HG02870 (cell line): ENCODE results near the gene MLLT11.

Experiments
- ATAC-seq: cut with Tn5 transposase; IDR thresholded peaks from one replicate; pipeline ENCODE4 v1.9.1; 2021; ENCODE audit warnings: mild to moderate bottlenecking, moderate library complexity; ENCODE audit not compliant: unreplicated experiment

MLLT11 gene

DNA sequence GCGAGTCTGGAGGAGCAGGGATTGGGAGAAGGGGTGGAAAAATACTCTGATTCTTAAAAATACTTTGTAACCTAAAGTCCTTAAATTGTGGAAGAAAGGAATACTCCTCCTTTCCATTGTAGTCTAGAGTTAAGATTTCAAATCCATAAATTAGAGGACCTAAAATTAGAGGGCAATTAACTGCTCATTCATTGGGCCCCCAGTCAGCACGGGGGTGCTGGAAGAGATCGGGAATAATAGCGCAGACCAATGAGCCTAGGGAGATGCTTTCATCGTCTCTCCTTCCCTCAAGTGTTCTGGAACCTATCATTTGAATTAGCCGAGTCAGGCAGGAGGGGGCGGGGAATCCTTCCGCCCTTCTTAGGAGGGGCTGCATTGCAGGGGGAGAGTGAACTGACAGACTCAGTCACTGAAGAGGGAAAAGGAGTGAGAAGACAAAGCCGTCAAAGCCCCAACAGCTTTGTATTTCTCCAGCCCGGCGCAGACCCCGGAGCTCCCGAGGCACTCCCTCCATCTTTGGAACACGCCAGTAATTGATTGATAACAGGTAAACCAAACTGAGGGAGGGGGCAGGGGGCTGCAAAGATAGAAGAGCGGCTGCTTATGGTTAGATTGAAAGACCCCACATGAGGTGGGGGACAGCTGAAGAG lies at the start of gene MLLT11:
Gene MLLT11 (plus strand): TSS at position 391 of the 650 bp plus-strand sequence. CDS start 6,828 bp downstream, outside the sequence.
- no peak for ATAC-seq

GRCh38 chr1:151011154-151011850 lies 48.9 kb upstream of the MLLT11 start:
- no peak for ATAC-seq

DNA sequence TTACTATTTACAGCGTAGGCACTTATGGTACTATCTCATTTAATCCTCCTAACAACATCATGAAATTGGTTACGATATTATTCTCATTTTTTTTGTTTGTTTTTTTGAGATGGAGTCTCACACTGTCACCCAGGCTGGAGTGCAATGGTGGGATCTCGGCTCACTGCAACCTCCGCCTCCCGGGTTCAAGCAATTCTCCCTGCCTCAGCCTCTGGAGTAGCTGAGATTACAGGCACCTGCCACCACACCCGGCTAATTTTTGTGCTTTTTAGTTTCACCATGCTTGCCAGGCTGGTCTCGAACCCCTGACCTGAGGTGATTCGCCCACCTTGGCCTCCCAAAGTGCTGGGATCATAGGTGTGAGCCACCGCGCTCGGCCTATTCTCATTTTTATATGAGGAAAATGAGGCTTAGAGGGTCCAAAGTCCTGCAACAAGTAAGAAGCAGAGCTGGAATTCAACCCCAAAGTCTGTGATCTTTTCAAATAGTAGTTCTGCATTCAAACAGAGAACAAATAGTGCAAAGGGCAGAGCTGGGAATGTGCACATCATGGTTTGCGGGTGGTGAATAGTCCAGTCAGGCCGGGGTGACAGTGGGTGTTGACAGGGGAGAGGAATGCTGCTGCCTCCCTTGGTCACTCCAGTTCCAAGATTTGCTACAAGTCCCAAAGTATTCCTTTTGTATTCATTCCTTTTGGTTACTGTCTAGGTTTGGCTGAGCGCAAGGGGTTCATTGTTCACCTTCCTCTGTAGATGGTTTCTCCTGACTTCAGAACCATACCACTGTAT lies 47.3 kb upstream of the MLLT11 start:
- ATAC-seq: no peak

- ATAC-seq: no peak
Observed at GRCh38 chr1:151013518-151013917, 46.7 kb upstream of the MLLT11 start.

GRCh38 chr1:151024540-151025146 lies 35.6 kb upstream of the MLLT11 start:
- ATAC-seq: no peak

DNA sequence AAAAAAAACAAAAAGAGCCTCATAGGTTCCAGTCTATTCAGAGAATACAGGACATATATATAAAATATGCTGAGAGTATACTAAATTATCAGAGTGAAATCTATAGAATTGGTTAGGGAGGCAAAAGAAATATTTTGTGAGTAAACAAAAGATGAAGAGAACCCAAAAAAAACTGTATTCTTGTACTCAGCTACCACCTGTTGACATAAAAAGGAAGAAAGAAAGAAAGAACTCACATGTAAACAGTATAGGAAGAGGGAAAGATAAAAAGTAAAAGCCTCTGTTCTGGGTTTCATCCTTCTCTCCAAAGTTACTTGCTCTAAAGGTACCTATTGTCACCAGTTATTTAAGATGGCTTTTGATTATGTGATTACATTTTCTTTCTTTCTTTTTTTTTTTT lies 33.7 kb upstream of the MLLT11 start:
- no peak for ATAC-seq

DNA sequence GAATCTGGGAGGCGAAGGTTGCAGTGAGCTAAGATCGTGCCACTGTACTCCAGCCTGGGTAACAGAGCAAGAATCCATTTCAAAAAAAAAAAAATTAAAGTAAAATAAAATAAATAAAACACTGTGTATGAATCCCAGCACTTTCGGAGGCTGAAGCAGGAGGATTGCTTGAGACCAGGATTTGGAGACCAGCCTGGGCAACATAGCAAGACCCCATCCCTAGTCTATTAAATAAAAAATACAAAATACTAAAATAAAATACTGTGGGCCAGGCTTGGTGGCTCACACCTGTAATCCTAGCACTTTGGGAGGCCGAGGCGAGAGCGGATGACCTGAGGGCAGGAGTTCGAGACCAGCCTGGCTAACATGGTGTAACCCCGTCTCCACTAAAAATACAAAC lies 28.0 kb upstream of the MLLT11 start:
- ATAC-seq: no peak

- no peak for ATAC-seq
Observed at GRCh38 chr1:151035167-151035566, 25.0 kb upstream of the MLLT11 start.

GRCh38 chr1:151036356-151036755 lies 23.8 kb upstream of the MLLT11 start, which contains the start of gene BNIPL:
BNIPL (plus strand) TSS chr1:151036586; CDS start chr1:151036726, 140 bp downstream.
- no peak for ATAC-seq

- no peak for ATAC-seq
Observed at GRCh38 chr1:151037032-151037431, 23.2 kb upstream of the MLLT11 start.

- ATAC-seq: no peak
Observed at GRCh38 chr1:151039521-151039920, 20.7 kb upstream of the MLLT11 start.

DNA sequence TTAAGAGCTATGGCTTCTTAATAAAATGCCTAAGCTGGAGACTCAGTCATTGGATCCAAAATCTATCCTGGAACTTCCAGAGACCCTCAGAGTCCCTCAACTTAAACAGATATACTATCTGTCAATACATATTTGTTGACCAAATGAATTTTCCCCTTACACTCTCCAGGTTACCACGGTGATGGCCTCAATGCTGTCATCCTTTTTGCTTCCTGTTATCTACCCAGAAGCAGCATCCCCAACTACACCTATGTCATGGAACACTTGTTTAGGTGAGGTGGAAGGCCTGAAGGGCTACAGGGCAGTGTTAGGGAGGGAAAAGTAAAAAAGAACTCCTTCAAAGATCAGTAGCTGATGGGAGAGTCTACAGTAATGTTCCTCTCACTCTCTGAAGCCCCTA lies 17.0 kb upstream of the MLLT11 start:
- ATAC-seq: no peak

GRCh38 chr1:151047591-151047924 lies 12.6 kb upstream of the MLLT11 start, which contains the start of gene C1orf56:
C1orf56 (plus strand) TSS chr1:151047751; CDS start chr1:151047848, 97 bp downstream.
- ATAC-seq: no peak

DNA sequence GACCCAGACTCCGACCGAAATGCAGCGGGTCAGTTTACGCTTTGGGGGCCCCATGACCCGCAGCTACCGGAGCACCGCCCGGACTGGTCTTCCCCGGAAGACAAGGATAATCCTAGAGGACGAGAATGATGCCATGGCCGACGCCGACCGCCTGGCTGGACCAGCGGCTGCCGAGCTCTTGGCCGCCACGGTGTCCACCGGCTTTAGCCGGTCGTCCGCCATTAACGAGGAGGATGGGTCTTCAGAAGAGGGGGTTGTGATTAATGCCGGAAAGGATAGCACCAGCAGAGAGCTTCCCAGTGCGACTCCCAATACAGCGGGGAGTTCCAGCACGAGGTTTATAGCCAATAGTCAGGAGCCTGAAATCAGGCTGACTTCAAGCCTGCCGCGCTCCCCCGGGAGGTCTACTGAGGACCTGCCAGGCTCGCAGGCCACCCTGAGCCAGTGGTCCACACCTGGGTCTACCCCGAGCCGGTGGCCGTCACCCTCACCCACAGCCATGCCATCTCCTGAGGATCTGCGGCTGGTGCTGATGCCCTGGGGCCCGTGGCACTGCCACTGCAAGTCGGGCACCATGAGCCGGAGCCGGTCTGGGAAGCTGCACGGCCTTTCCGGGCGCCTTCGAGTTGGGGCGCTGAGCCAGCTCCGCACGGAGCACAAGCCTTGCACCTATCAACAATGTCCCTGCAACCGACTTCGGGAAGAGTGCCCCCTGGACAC lies 12.1 kb upstream of the MLLT11 start:
- ATAC-seq: no peak

DNA sequence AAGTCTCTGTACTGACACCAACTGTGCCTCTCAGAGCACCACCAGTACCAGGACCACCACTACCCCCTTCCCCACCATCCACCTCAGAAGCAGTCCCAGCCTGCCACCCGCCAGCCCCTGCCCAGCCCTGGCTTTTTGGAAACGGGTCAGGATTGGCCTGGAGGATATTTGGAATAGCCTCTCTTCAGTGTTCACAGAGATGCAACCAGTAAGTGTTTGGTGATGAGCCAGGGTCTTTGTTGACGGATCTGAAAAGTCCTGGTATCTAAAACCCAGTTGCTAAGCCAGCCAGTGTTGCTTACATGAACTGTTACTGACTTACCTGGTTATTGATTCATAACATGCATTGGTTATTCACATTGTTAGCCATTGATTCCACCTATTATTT lies 11.6 kb upstream of the MLLT11 start:
- no peak for ATAC-seq

DNA sequence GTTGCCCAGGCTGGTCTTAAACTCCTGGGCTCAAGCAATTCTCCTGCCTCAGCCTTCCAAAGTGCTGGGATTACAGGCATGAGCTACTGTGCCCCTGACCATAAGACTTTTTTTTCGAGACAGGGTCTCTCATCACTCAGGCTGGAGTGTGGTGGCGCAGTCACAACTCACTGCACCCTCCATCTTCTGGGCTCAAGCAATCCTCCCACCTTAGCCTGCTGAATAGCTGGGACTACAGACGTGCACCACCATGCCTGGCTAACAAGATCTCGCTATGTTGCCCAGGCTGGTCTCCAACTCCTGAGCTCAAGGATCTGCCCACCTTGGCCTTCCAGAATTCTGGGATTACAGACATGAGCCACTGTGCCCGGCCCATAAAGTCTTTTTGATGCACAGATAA lies 10.7 kb upstream of the MLLT11 start:
- ATAC-seq: no peak

GRCh38 chr1:151050051-151050688 lies 10.0 kb upstream of the MLLT11 start:
- no peak for ATAC-seq

GRCh38 chr1:151051356-151052009 lies 8.7 kb upstream of the MLLT11 start:
- ATAC-seq: no peak

DNA sequence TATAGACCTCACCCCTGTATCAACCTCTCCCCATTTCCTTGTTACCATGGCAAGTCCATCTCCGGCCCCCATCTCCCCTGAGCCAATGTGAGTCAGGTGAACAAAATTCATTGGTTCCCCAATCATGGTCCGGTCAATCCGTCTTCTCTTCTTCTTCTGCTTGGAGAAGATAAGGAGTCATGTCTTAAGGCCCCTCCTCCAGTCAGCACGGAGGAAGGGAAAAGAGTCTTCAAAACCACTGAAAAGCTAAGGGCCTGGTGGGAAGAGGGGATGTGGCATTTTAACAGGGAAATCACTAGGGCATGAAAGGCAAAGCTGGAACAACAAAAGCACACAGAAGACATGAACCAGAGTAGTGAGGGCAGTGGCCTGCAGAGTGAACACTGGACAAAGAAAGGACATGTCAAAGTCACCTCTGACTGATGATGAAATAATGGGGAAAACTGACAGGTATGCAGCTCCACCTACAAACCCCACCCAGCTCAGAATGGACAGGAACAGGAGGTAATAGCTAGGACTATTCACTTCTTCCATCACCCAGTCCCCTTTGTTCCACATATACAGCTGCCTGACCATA lies 5.1 kb upstream of the MLLT11 start:
- no peak for ATAC-seq
